IMR-90 (cell line): ENCODE measurements around the gene HS3ST1. TPM values are rescaled to one million over a fixed set of nuclear protein-coding genes. Genes with fewer than 3 reads are reported as not detected.

Experiments
- ATAC-seq: fragments of 200-7000 bp; cut with Tn5 transposase; 2 replicates; pipeline ENCODE4 v1.9.1; 2020; ENCODE audit warnings: low read depth, mild to moderate bottlenecking, moderate library complexity
- BruUV-seq: library from RNA; stranded (reverse); fragments of 400-500 nt; replicated peaks from 2 replicates; lab custom pipeline; 2021; lab: Mats Ljungman, UMichigan
- CTCF ChIA-PET: fragments of 300-600 bp; formaldehyde crosslinking; extraction: SDS; loops from one replicate; lab custom pipeline; 2021; ENCODE audit warnings: antibody characterized with exemption; lab: Yijun Ruan, JAX
- POLR2A ChIA-PET: fragments of 300-600 bp; sonication (Branson Sonifier 250); formaldehyde crosslinking; loops from one replicate; lab custom pipeline; 2022; ENCODE audit warnings: antibody characterized with exemption; ENCODE audit not compliant: unreplicated experiment; lab: Charles Lee
- DNase-seq: peaks from one replicate; pipeline ENCODE4 v3.0.0; 2013
- H2AFZ ChIP-seq: replicated peaks from 2 replicates; pipeline ENCODE3; 2013; ENCODE audit warnings: low read length, mild to moderate bottlenecking; ENCODE audit not compliant: poor library complexity
- H2AK5ac ChIP-seq: 2 replicates; pipeline ENCODE4 v1.6.1; 2013; ENCODE audit warnings: low read depth, low read length, inconsistent platforms
- H2AK9ac ChIP-seq: replicated peaks from 2 replicates; pipeline ENCODE3; 2013; ENCODE audit warnings: mild to moderate bottlenecking, low read depth, low read length, moderate library complexity; ENCODE audit not compliant: poor library complexity
- H2BK120ac ChIP-seq: 2 replicates; pipeline ENCODE4 v1.6.1; 2013; ENCODE audit warnings: low read depth, low read length, inconsistent platforms
- H2BK15ac ChIP-seq: 3 replicates; pipeline ENCODE4 v1.6.1; 2013; ENCODE audit warnings: low read depth, low read length, inconsistent platforms
- H2BK20ac ChIP-seq: 2 replicates; pipeline ENCODE4 v1.6.1; 2013; ENCODE audit warnings: low read depth, mild to moderate bottlenecking, inconsistent platforms, low read length, moderate library complexity
- H2BK5ac ChIP-seq: 2 replicates; pipeline ENCODE4 v1.6.1; 2013; ENCODE audit warnings: mild to moderate bottlenecking, low read depth, low read length, inconsistent platforms; ENCODE audit not compliant: poor library complexity, severe bottlenecking
- H3K14ac ChIP-seq: replicated peaks from 2 replicates; pipeline ENCODE4 v1.6.1; 2013; ENCODE audit warnings: low read depth, low read length, inconsistent platforms
- H3K18ac ChIP-seq: 2 replicates; pipeline ENCODE4 v1.6.1; 2013; ENCODE audit warnings: low read depth, low read length, control low read depth
- H3K23ac ChIP-seq: 2 replicates; pipeline ENCODE4 v1.6.1; 2013; ENCODE audit warnings: low read depth, low read length, inconsistent platforms
- H3K27ac ChIP-seq: 2 replicates; pipeline ENCODE4 v1.5.1; 2013; ENCODE audit warnings: mild to moderate bottlenecking, control low read depth, low read length; ENCODE audit not compliant: insufficient read depth
- H3K27me3 ChIP-seq: 2 replicates; pipeline ENCODE4 v1.6.1; 2013; ENCODE audit warnings: low read length; ENCODE audit not compliant: control insufficient read depth, insufficient read depth
- H3K36me3 ChIP-seq: 2 replicates; pipeline ENCODE4 v1.6.1; 2013; ENCODE audit warnings: low read length, mixed read lengths; ENCODE audit not compliant: control insufficient read depth, insufficient read depth
- H3K4ac ChIP-seq: 2 replicates; pipeline ENCODE4 v1.6.1; 2013; ENCODE audit warnings: low read depth, low read length, inconsistent platforms
- H3K4me1 ChIP-seq: 2 replicates; pipeline ENCODE4 v1.6.1; 2013; ENCODE audit warnings: low read length, mixed read lengths; ENCODE audit not compliant: control insufficient read depth, insufficient read depth
- H3K4me2 ChIP-seq: 2 replicates; pipeline ENCODE4 v1.6.1; 2013; ENCODE audit warnings: low read depth, mild to moderate bottlenecking, control low read depth, low read length, moderate library complexity
- H3K4me3 ChIP-seq: 2 replicates; pipeline ENCODE4 v1.5.1; 2013; ENCODE audit warnings: low read depth, mild to moderate bottlenecking, control low read depth, low read length, moderate library complexity; ENCODE audit not compliant: insufficient read depth
- H3K56ac ChIP-seq: 2 replicates; pipeline ENCODE4 v1.6.1; 2013; ENCODE audit warnings: low read length, inconsistent platforms; ENCODE audit not compliant: insufficient read depth; ENCODE audit errors: extremely low read depth
- H3K79me1 ChIP-seq, 2 experiments: 2 replicates each; pipeline ENCODE4 v1.6.1; 2013; ENCODE audit warnings: low read length in 2 of 2, inconsistent platforms in 1 of 2, low read depth in 1 of 2
- H3K9ac ChIP-seq: 2 replicates; pipeline ENCODE4 v1.6.1; 2013; ENCODE audit warnings: low read depth, low read length, control low read depth
- H3K9me1 ChIP-seq: 2 replicates; pipeline ENCODE4 v1.6.1; 2013; ENCODE audit warnings: low read length, inconsistent platforms; ENCODE audit not compliant: insufficient read depth
- H3K9me3 ChIP-seq: 2 replicates; pipeline ENCODE4 v1.6.1; 2013; ENCODE audit warnings: low read length; ENCODE audit not compliant: control insufficient read depth, insufficient read depth
- H4K20me1 ChIP-seq: 2 replicates; pipeline ENCODE4 v1.6.1; 2013; ENCODE audit warnings: low read length, inconsistent platforms; ENCODE audit not compliant: insufficient read depth
- H4K5ac ChIP-seq: 2 replicates; pipeline ENCODE4 v1.6.1; 2013; ENCODE audit warnings: mild to moderate bottlenecking, low read depth, low read length, control low read depth
- H4K8ac ChIP-seq, 2 experiments: 2 replicates each; pipeline ENCODE4 v1.6.1; 2013; ENCODE audit warnings: low read depth in 2 of 2, low read length in 2 of 2, control low read depth in 1 of 2, inconsistent platforms in 1 of 2
- H4K91ac ChIP-seq: 2 replicates; pipeline ENCODE4 v1.6.1; 2013; ENCODE audit warnings: low read depth, low read length, inconsistent platforms; ENCODE audit not compliant: insufficient read depth
- BHLHE40 ChIP-seq: fragments of 150-350 bp; IDR thresholded peaks from 2 replicates; pipeline ENCODE4 v1.6.1; 2016; ENCODE audit warnings: mild to moderate bottlenecking, low read depth, low read length
- CEBPB ChIP-seq: IDR thresholded peaks from 2 replicates; pipeline ENCODE4 v1.6.1; 2012; ENCODE audit warnings: low read depth, low read length, improper control_type of control experiment
- CHD1 ChIP-seq: IDR thresholded peaks from 2 replicates; pipeline ENCODE4 v1.6.1; 2012; ENCODE audit warnings: low read depth, low read length, improper control_type of control experiment
- ELK1 ChIP-seq: fragments of 150-350 bp; IDR thresholded peaks from 2 replicates; pipeline ENCODE4 v1.6.1; 2016; ENCODE audit warnings: low read depth, mild to moderate bottlenecking, low read length, moderate library complexity, borderline replicate concordance
- FOS ChIP-seq: fragments of 150-350 bp; IDR thresholded peaks from 2 replicates; pipeline ENCODE4 v1.6.1; 2016; ENCODE audit warnings: low read depth, low read length
- MAFK ChIP-seq: IDR thresholded peaks from 2 replicates; pipeline ENCODE4 v1.6.1; 2012; ENCODE audit warnings: low read depth, low read length, improper control_type of control experiment
- MAZ ChIP-seq: IDR thresholded peaks from 2 replicates; pipeline ENCODE4 v1.6.1; 2012; ENCODE audit warnings: low read depth, mild to moderate bottlenecking, low read length, improper control_type of control experiment, moderate library complexity, borderline replicate concordance
- MXI1 ChIP-seq: IDR thresholded peaks from 2 replicates; pipeline ENCODE4 v1.6.1; 2012; ENCODE audit warnings: low read depth, mild to moderate bottlenecking, low read length, moderate library complexity, borderline replicate concordance
- NFE2L2 ChIP-seq: fragments of 150-350 bp; IDR thresholded peaks from 2 replicates; pipeline ENCODE4 v1.6.1; 2016; ENCODE audit warnings: low read depth, mild to moderate bottlenecking, low read length
- POLR2A ChIP-seq: IDR thresholded peaks from 2 replicates; pipeline ENCODE4 v1.6.1; 2012; ENCODE audit warnings: mild to moderate bottlenecking, low read depth, low read length
- RAD21 ChIP-seq: IDR thresholded peaks from 2 replicates; pipeline ENCODE4 v1.6.1; 2012; ENCODE audit warnings: low read length, improper control_type of control experiment
- RCOR1 ChIP-seq: IDR thresholded peaks from 2 replicates; pipeline ENCODE4 v1.6.1; 2012; ENCODE audit warnings: mild to moderate bottlenecking, low read length, improper control_type of control experiment; ENCODE audit not compliant: insufficient replicate concordance
- RFX5 ChIP-seq: IDR thresholded peaks from 2 replicates; pipeline ENCODE4 v1.8.0; 2012; ENCODE audit warnings: low read depth, mild to moderate bottlenecking, low read length, moderate library complexity
- SMC3 ChIP-seq: fragments of 150-350 bp; IDR thresholded peaks from 2 replicates; pipeline ENCODE4 v1.6.1; 2016; ENCODE audit warnings: low read depth, mild to moderate bottlenecking, antibody characterized with exemption, low read length, moderate library complexity
- USF2 ChIP-seq: fragments of 150-350 bp; IDR thresholded peaks from 2 replicates; pipeline ENCODE4 v1.6.1; 2017; ENCODE audit warnings: mild to moderate bottlenecking, antibody characterized with exemption, low read length, low read depth
- WGBS, 2 experiments: methylation state at CpG; one replicate each; pipeline versions ENCODE4 v1.1.5 to v1.1.7; 2013; ENCODE audit warnings: missing lambda C conversion rate in 2 of 2; ENCODE audit not compliant: insufficient read length in 1 of 2; ENCODE audit errors: extremely low coverage in 2 of 2; 5-methylcytosine and 5-hydroxymethylcytosine counted together
- dilution Hi-C: fragments of 300-500 bp; cut with HindIII; formaldehyde crosslinking; loops from one replicate; pipeline ENCODE4 v1.14.3; 2018; ENCODE audit warnings: low sequenced_read_pairs; ENCODE audit not compliant: unreplicated experiment
- in situ Hi-C: fragments of 300-500 bp; cut with MboI; formaldehyde crosslinking; loops from 3 replicates; pipeline ENCODE4 v1.14.3; 2019; ENCODE audit warnings: low sequenced_read_pairs, inconsistent platforms, mixed read lengths
- intact Hi-C: fragments of 100-400 bp; cut with micrococcal nuclease; formaldehyde crosslinking; loops from 2 replicates; pipeline ENCODE4 v1.10.0; 2022
- polyA plus RNA-seq, 3 experiments: library from polyadenylated mRNA; depleted of rRNA; stranded (reverse); fragments of >200 nt; gene quantifications; 2 replicates each; pipeline ENCODE4 v1.2.3, GENCODE V29; 2012; ENCODE audit warnings: low replicate concordance in 1 of 3
- total RNA-seq: library from RNA; depleted of rRNA; stranded (reverse); fragments of >200 nt; gene quantifications from 2 replicates; pipeline ENCODE4 v1.2.3, GENCODE V29; 2012
- TF ChIP-seq, protein P1 (sequence below): conservative IDR thresholded peaks from 2 replicates; pipeline ENCODE4 v1.5.1; 2012; ENCODE audit warnings: mild to moderate bottlenecking, low read depth, low read length, improper control_type of control experiment

The HS3ST1 gene
- total and polyA plus RNA-seq, 2 of the 4 experiments (the other 2 are of a cell fraction): 0.09 TPM; not detected in 1

DNA sequence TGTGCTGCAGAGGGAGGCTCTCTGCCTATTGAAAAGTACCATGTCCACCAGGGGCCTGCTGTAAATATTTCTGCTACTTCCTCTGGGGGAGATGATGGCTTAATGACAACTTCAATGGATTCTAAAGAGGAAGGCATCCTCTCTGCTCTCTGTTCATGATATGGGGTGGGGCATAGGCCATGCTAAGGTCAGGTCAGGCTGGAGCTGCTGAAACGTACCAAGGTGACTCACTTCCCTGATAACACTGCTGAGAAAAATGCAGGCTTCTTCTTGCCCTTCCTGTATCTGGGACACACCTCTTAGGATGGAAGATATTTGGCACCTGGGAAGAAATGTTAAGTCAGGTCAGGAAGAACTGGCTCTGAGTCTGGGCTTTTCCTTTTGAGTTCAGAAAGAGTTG is 31.5 kb downstream of the HS3ST1 start:
- H3K9me1 ChIP-seq: no peaks in the 10 kb centered on the region
- ChIA-PET CTCF (no interaction called here), POLR2A (no interaction called here)
- intact Hi-C loops: no loop called here
- H3K27ac ChIP-seq: no peak overlapping the region
- ATAC-seq (no peak), DNase-seq (no peak)
- in situ Hi-C loops: no loop called here
- no peaks in the 10 kb centered on the region for H3K4me1 ChIP-seq
- no peaks in the 10 kb centered on the region for H4K20me1 ChIP-seq
- H3K27me3 ChIP-seq: no peaks in the 10 kb centered on the region
- TF ChIP-seq MXI1 (no peak), MAFK (no peak), RAD21 (no peak), CEBPB (no peak), RCOR1 (no peak), SMC3 (no peak), CHD1 (no peak), MAZ (no peak), FOS (no peak), USF2 (no peak), NFE2L2 (no peak), POLR2A (no peak), ELK1 (no peak), BHLHE40 (no peak), RFX5 (no peak)
- TF ChIP-seq, protein P1, sequence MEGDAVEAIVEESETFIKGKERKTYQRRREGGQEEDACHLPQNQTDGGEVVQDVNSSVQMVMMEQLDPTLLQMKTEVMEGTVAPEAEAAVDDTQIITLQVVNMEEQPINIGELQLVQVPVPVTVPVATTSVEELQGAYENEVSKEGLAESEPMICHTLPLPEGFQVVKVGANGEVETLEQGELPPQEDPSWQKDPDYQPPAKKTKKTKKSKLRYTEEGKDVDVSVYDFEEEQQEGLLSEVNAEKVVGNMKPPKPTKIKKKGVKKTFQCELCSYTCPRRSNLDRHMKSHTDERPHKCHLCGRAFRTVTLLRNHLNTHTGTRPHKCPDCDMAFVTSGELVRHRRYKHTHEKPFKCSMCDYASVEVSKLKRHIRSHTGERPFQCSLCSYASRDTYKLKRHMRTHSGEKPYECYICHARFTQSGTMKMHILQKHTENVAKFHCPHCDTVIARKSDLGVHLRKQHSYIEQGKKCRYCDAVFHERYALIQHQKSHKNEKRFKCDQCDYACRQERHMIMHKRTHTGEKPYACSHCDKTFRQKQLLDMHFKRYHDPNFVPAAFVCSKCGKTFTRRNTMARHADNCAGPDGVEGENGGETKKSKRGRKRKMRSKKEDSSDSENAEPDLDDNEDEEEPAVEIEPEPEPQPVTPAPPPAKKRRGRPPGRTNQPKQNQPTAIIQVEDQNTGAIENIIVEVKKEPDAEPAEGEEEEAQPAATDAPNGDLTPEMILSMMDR: no peak
- no peak overlapping the region for H3K56ac ChIP-seq
- no TSS peak for BruUV-seq
- no peak overlapping the region for H2BK5ac ChIP-seq
- H4K8ac ChIP-seq: no peak overlapping the region
- H3K9ac ChIP-seq: no peak overlapping the region
- no peak overlapping the region for H3K4me3 ChIP-seq
- H2AFZ ChIP-seq: no peak overlapping the region
- no peak overlapping the region for H4K91ac ChIP-seq
- H3K79me1 ChIP-seq: no peaks in the 10 kb centered on the region
- no peak overlapping the region for H4K5ac ChIP-seq
- no peak overlapping the region for H2BK120ac ChIP-seq
- no peak overlapping the region for H2BK15ac ChIP-seq
- H3K36me3 ChIP-seq: no peaks in the 10 kb centered on the region
- dilution Hi-C loops: no loop called here
- H3K4ac ChIP-seq: no peak overlapping the region
- H2AK9ac ChIP-seq: no peak overlapping the region
- no peak overlapping the region for H3K23ac ChIP-seq
- WGBS, 2 experiments: no CpG with 5 or more reads among the region's 1 CpG
- H3K4me2 ChIP-seq: no peak overlapping the region
- H2BK20ac ChIP-seq: no peak overlapping the region
- H3K14ac ChIP-seq: no peak overlapping the region
- H3K18ac ChIP-seq: no peak overlapping the region
- no peak overlapping the region for H2AK5ac ChIP-seq
- 0 out of 2 replicates have a peak, but pooled peaks cover 2% of the 10 kb centered on the region for H3K9me3 ChIP-seq
